HG02571 (cell line): ENCODE data around the gene PTPN2.
"Not testable (repeated sequence)": the region's sequence is repeated elsewhere in the genome, so short reads cannot be mapped to it uniquely, and the experiment has no call there.

ENCODE experiments used
- ATAC-seq: cut with Tn5 transposase; IDR thresholded peaks from one replicate; pipeline ENCODE4 v1.9.1; 2021; ENCODE audit warnings: mild to moderate bottlenecking, moderate library complexity; ENCODE audit not compliant: unreplicated experiment

PTPN2 gene

GRCh38 chr18:12883684-12884405 is at the start of gene PTPN2:
TSS of gene PTPN2 (minus strand) at chr18:12884237. CDS start at chr18:12884141, 96 bp downstream.
- ATAC-seq: peak; percentile 71

- no peak for ATAC-seq
Observed at GRCh38 chr18:12933327-12933726, 49.3 kb upstream of the PTPN2 start.

DNA sequence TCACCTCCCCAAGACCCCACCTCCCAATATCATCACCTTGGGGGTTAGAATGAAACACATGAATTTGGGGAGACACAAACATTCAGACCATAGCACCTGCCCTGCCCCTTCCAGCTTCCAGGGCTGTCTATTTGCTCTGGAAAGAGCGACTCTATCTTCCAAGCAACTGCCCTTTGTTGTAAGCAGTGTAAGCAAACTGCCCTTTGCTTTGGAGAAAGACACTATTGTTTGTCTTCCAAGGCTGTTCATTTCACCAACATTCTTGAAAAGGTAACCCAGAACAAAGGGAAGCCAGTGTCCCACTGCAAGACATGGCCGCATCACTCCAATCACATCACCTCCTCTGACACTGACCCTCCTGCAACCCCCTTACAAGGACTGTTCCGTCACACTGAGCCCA is 46.9 kb upstream of the PTPN2 start:
- no peak for ATAC-seq

DNA sequence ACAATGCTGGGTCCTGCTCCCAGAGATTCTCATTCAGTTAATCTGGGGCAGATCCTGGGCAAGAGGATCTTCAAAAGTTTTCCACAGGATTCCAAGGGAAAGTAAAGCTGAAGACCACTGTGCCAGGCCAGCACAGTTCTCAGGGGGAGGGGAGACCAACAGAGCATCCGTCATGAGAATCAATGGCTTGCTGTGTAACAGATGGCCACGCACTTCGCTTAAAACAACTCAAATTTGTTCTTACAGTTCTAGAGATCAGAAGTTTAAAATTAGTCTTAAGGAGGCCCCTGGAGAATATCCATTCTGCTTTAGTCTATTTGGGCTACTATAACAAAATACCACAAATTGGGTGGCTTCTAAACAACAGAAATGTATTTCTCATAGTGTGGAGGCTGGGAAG is 46.3 kb upstream of the PTPN2 start:
- no peak for ATAC-seq

GRCh38 chr18:12929477-12930083 is 45.5 kb upstream of the PTPN2 start:
- ATAC-seq: no peak

GRCh38 chr18:12928641-12929040 is 44.6 kb upstream of the PTPN2 start:
- no peak for ATAC-seq

GRCh38 chr18:12928206-12928605 is 44.2 kb upstream of the PTPN2 start:
- no peak for ATAC-seq

DNA sequence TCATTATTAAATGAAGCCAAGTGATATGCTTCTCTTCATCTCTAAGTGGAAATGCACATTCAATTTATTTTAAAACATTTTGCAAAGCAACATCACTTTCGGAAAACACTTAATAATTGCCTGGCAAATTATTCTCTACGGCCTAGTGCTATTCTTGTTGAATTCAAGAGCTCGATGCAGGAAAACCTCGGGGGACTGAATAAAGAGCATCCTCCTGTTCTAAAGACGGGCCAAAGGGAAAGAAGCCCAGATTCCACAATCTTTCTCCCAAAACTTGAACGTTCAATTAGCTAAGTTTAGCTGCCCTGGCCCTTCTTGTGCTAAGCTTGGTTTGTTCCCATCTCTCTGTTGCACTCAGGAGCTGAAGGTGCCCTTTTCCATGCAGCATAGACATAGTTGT is 40.6 kb upstream of the PTPN2 start:
- ATAC-seq: no peak

DNA sequence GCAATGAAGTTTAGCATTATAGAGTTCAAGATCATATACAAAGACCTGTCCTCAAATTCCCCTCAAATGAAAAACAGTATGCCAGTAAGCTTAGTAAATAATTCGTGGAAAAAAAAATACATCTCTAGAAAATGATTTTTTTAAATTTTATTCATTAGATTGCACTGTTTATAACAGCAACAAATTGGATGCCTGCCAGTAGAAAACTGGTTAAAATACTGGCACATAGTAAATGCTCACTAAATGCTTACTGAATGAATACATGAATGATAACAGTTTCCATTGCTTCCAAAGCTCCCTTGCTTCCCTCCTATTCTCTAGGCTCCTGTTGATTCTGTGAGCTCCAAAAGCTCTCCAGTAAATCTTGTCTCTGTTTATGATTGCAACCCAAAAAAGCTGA is 38.2 kb upstream of the PTPN2 start:
- no peak for ATAC-seq

DNA sequence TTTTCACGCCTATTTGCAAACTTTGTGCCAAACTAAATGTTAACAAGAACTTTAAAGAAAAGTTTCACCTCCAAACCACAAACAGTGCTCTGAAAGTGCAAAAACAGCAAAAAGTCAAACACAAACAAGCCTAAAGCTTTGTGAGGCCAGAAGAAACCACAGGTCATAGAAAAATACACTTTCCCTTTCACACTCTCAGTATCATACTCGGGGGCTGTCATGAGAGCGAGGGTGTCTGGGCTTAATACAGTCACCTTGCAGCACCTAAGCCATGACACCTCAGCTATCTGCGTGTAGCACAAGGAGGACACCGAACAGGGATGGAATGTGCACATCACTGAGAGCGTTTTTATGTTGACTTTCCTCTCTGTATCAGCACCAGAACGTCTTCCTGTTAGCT is 37.1 kb upstream of the PTPN2 start:
- no peak for ATAC-seq

DNA sequence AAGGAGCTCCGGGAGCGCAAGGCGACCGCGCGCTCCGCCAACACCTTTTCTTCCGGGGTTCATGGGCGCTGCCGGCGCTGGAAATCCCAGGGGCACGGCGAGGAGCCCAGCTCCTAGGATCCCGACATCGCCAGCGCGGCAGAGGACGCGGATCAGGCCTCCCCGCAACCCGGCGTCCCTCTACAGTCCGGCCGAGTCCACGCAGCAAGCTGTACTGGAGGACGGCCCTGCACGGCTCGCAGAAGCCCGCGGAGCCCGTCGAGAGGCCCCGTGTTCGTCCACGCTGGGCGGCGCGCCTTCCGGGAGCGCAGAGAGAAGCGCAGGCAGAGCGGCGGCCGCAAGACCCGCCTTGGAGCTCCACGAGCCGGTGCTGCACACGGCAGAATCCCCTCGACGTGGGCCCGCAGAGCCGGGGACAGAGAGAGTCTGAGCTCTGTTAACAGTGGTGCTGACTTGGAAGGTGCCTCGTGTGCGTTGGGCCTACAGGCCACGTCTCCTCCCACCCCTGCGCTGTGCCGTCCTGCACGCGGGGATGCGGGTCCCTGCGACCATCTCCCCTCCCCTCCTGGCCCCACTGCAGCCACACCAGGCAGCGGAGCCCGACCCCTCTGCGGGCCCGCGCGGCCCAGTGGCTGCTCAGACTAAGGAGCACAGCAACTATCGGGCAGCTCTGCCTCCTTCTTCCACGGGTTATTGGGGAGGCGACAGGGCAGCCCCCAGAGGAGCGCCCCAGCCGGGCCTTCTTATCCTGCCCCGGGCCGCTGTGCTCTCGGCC is 28.1 kb upstream of the PTPN2 start:
- ATAC-seq: no peak

- no peak for ATAC-seq
Observed at GRCh38 chr18:12911025-12911928, 27.2 kb upstream of the PTPN2 start.

GRCh38 chr18:12908706-12909105 is 24.7 kb upstream of the PTPN2 start:
- ATAC-seq: no peak

DNA sequence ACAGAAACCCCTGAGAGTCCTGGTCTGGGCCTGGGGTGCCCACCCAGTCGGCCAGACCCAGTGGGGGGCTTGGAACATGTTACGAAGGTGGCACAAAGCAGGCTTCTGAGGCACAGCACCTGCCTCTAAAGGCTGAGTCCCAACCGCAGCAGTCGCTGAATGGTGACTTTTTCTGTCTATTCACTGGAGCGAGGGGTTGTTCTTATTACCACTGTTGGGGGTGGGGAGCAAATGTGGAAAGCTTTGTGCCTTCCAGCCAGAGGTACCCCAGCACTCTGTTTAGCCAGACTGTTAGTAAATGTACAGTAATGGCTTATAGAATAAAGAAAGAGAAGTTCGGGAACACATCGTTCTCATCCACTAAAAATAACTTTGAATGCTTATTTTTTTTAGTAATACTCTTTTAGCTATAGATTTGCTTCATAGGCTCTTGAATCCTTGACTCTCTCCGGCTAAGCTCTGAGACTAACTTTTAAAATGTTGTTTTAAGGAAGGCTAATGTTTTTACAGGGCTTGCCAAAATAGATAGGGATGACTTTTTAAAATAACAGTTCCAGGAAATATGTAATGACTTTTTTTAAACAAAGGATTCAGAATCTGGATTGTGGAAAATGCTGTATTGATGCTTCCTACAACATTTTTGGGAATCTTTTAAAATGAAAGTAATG is 23.4 kb upstream of the PTPN2 start:
- ATAC-seq: no peak

DNA sequence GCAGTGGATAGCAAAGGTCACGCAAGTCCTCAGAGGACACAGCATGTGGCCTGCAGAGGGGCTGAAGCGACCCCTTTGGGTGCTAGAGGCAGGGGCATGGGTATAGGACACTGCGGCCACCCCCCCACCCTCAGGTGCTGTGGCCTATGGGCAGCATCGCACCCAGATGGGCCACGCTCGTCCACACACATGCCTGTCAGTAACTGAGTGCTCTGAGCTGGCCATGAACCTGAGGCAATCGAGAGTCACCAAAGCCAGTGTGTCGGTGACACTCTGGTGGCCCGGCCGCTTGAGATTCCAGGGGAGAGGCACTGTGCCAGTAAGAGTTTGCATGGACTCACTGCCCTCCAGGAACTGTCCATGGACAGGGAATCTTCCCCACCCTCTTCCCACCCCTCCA is 22.7 kb upstream of the PTPN2 start:
- ATAC-seq: no peak

DNA sequence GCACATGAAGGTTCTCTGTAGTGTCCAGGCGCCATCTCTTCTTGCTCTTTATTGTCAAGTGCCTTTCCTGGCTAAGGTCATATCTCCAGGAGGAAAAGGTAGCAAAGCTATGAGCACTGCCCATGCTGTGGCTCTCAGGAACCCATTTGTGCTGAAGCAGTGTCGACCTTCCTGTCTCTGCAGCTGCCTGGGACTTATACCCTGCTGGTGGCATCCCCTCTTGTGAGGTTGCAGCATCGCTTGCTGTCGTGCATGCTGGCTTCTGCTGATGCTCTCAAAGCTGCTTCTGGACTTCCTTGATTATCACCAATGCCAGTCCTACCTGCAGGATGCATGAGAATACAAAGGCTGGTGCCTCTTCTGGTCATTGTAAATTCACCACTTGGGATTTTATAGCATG is 22.1 kb upstream of the PTPN2 start:
- no peak for ATAC-seq

- ATAC-seq: no peak
Observed at GRCh38 chr18:12904012-12904516, 20.0 kb upstream of the PTPN2 start.

DNA sequence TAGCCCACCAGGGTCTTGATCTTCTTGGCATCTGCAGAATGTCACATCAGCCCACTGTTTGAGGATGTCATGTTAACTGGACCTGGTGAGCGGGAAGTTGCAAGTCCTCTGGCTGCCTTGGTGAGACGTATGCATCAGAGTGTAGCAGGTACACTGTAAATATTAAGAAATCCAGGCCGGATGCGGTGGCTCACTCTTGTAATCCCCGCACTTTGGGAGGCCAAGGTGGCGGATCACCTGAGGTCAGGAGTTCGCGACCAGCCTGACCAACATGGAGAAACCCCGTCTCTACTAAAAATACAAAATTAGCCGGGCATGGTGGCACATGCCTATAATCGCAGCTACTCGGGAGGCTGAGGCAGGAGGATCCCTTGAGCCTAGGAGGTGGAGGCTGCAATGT is 17.2 kb upstream of the PTPN2 start:
- not testable (repeated sequence) for ATAC-seq

GRCh38 chr18:12896784-12897333 is 12.8 kb upstream of the PTPN2 start:
- ATAC-seq: not testable (repeated sequence)

GRCh38 chr18:12895626-12896025 is 11.6 kb upstream of the PTPN2 start:
- no peak for ATAC-seq
